HG03064 (cell line): ENCODE results near the gene CEACAM8.
"Not testable (repeated sequence)": the region's sequence is repeated elsewhere in the genome, so short reads cannot be mapped to it uniquely, and the experiment has no call there.

Experiments
- ATAC-seq: cut with Tn5 transposase; IDR thresholded peaks from one replicate; pipeline ENCODE4 v1.9.1; 2021; ENCODE audit warnings: low read depth; ENCODE audit not compliant: unreplicated experiment

CEACAM8 gene

GRCh38 chr19:42594617-42595489 lies at the start of gene CEACAM8:
CEACAM8 (minus strand) TSS chr19:42594924; CDS start chr19:42594828, 96 bp downstream.
- ATAC-seq = no peak

GRCh38 chr19:42639324-42640092 lies 44.8 kb upstream of the CEACAM8 start:
- not testable (repeated sequence) for ATAC-seq

- ATAC-seq = no peak
Measured at GRCh38 chr19:42635233-42635539, 40.5 kb upstream of the CEACAM8 start.

DNA sequence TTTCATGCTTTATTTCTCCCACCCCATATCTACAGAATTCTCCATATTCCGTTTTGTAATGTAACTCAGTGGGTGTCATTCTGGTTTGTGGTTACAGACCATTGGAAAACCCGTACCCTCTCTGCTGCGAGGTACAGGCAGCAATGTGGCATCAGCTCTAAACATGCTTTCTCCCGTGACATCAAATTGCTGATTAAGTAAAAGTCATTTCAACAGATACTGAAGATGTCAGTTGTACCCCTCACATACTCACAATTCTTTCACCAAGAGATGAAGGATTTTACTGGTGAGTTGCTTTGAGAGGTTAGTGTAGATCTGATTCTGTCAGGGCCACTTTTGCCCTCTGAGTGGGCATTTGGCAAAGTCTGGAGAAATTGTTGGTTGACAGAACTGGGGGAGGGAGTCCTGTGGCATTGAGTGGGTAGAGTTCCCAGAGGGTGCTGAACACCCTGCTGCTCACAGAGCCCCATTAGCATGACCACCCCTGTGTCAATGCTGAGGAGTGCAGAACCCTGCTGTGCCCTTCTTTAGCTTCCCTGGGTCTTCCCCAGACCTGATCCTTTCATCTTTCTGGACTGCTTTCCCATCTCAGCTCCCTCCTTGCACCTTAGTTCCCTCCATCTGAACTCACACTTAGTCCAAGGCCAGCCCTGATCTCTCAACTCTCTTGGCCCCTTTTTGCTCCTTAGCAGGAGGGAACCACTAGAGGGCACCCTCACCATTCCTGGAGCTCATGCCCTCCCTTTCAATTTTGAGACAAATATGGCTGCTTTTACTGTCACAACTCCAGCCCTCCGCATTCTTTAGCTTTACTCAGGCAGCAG lies 39.9 kb upstream of the CEACAM8 start:
- no peak for ATAC-seq

DNA sequence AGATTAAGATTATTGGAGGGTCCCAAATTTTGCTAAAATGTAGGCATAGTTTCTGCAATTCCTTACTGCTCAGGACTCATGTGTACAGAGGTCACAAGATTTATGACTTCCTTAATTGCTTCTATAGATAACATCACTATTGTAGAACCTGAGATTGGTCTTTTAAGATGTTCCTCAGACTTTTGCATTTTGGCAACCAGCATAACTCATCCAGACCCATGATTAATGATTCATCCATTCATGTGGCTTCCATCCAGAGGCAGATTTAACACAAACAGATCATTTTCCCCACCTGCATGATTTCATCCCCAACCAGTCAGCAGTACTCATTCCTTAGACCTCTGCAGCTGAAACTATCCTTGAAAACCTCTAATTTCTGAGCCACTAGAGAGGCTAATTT lies 34.5 kb upstream of the CEACAM8 start:
- no peak for ATAC-seq

- no peak for ATAC-seq
Measured at GRCh38 chr19:42628411-42629140, 33.9 kb upstream of the CEACAM8 start.

- no peak for ATAC-seq
Measured at GRCh38 chr19:42627916-42628315, 33.2 kb upstream of the CEACAM8 start.

DNA sequence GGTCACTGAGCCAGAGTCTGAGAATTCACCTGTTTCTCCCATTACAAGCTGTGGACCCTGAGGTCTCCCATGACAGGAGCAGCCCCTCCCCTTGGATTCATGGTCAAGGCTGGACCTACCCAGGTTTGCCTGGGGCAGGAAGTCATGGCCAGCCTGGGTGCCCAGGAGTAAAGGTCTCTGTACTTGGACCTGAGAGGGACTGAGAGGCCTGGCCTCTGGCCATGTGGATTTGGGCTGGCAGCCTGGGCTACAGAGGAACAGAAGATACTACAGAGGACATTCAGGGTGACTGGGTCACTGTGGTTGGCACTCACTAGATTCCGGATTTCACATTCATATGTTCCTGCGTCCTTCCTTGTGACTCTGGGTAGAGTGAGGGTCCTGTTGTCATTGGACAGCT lies 31.5 kb upstream of the CEACAM8 start:
- no peak for ATAC-seq

- ATAC-seq = no peak
Measured at GRCh38 chr19:42619271-42619670, 24.5 kb upstream of the CEACAM8 start.

DNA sequence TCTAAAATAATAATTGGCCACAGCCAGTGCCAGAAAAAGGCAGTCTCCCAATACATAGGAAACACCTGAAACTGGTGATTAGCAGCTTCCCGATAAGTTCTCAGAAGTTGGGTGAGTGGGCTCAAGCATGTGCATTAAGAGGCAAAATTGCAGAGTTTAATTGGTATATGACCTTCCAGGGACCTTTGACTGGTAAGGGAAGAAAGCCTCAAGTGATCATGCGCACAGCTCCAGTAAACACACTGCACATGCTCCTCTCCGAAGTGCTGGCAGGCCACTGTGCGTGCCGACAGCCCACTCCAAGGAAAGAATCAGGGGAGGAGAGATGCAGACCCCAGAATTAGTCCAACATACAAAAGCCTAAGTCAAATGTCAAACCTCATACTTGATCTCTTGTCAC lies 18.9 kb upstream of the CEACAM8 start:
- ATAC-seq = no peak

DNA sequence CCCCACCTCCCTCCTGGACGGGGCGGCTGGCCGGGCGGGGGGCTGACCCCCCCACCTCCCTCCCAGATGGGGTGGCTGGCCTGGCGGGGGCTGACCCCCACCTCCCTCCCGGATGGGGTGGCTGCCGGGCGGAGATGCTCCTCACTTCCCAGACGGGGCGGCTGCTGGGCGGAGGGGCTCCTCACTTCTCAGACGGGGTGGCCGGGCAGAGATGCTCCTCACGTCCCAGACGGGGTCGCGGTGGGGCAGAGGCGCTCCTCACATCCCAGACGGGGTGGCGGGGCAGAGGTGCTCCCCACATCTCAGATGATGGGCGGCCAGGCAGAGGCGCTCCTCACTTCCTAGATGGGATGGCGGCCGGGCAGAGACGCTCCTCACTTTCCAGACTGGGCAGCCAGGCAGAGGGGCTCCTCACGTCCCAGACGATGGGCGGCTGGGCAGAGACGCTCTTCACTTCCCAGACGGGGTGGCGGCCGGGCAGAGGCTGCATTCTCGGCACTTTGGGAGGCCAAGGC lies 15.7 kb upstream of the CEACAM8 start:
- not testable (repeated sequence) for ATAC-seq

- ATAC-seq = no peak
Measured at GRCh38 chr19:42606660-42607351, 12.1 kb upstream of the CEACAM8 start.

- ATAC-seq = no peak
Measured at GRCh38 chr19:42601811-42602443, 7.2 kb upstream of the CEACAM8 start.

DNA sequence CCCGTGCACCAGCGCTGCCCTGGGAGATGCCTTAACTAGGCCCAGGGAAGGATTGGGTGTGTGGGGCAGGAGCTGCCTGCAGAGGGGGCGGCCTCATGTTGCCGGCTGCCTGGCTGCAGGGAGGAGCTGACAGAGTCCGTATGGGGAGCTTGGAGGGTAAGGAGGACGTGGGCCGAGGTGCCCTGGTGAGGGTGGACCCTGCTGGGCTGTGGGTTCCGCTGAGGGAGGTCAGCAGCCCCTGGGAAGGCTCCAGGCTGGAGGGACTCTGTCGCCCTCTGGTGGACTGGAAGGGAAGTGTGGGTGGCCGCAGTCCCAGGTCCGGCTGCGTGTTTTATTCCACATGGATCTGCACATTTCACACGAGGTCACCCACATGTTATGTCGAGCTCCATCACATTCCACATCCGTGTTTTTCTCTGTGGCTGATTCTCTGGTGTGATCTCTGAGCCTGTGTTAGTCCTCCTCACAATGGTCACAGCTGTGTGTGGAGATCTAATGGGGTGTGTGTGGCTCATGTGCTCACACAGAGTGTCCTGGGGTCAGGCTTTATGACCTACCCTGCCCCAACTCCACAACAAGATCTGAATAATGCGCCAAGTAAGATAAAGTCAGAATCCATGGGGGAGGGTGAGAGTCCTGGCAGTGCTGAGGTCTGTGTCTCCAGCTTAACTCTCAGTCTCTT lies 1.8 kb upstream of the CEACAM8 start:
- ATAC-seq = no peak

DNA sequence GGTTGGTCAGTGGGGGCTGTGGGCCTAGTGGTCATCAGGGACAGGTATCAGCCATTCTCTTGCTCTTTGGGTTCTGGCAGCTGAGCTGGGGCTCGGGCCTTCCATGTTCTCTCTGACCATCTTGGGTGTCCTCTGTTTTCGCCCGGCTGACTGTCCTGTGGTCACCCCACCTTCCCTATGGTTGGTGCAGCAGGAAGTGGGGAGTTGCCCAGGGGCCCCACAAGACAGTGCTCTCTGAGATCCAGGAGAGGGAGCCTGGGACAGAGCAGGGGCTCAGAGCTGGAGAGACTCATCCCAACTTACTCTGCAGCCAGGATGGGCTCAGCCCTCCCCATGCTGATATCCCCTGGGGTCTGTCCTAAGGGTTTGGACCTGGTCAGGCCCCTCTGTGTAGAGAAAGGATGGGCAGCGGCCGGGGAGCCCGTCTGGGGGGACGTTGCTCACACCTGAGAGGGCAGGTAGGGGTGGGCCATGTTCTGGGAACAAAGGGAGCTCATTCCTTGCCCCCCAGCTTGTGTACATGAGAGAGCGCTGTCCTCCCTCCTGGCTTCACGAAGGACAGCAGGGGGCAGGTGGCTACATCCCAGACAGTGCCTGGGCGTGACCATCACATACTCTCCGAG lies 937 bp upstream of the CEACAM8 start:
- no peak for ATAC-seq

- ATAC-seq = no peak
Measured at GRCh38 chr19:42589792-42590191, 4.9 kb downstream of the CEACAM8 start.

DNA sequence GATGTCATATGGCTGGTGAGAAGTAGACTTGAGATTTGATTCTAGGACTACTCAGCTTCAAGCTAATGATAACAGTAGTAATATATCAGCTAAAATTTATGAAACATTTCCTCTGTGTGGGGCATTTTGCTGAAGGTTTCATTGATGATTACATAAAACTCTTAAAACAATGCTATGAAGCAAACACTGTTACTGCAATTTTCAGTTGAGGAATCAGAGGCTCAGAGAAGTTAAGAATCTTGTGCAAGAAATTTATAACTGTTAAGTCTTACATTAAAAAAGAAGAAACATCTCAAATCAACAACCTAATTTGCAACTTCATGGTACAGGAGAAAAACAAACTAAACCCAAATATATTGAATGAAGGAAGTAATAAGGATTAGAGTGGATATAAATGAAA lies 10.3 kb downstream of the CEACAM8 start:
- no peak for ATAC-seq

DNA sequence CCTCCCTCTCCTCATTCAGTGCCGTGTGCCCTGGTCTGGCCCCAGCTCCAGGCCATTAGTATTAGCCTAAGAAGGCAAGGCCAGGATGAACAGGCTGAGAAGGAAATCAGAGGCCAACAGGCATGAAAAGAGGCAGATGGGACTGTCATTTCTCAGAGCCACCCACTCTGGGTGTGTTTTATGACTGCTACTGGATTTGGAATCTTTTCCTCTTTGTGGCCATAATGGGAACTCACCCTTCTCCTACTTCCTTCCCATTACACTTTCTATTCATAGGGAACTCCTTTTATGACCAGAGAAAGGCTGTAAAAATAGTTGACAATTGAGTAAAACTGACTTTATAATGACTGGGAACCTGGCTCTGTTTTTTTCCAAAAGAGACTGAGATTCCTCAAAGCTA lies 17.7 kb downstream of the CEACAM8 start:
- no peak for ATAC-seq
